Measurements from ENCODE around the gene CPEB3. TPM values are rescaled to one million over a fixed set of nuclear protein-coding genes. Genes with fewer than 3 reads are reported as not detected.
A peak's percentile ranks its signal among the peaks of the same experiment; 100 is the strongest.
"Not testable (repeated sequence)": the region's sequence is repeated elsewhere in the genome, so short reads cannot be mapped to it uniquely, and the experiment has no call there.

CPEB3 gene
- total RNA-seq (2014; rRNA removed; shearing (Covaris generic)), result 0.49 and 0.72 TPM in 2 replicates

DNA sequence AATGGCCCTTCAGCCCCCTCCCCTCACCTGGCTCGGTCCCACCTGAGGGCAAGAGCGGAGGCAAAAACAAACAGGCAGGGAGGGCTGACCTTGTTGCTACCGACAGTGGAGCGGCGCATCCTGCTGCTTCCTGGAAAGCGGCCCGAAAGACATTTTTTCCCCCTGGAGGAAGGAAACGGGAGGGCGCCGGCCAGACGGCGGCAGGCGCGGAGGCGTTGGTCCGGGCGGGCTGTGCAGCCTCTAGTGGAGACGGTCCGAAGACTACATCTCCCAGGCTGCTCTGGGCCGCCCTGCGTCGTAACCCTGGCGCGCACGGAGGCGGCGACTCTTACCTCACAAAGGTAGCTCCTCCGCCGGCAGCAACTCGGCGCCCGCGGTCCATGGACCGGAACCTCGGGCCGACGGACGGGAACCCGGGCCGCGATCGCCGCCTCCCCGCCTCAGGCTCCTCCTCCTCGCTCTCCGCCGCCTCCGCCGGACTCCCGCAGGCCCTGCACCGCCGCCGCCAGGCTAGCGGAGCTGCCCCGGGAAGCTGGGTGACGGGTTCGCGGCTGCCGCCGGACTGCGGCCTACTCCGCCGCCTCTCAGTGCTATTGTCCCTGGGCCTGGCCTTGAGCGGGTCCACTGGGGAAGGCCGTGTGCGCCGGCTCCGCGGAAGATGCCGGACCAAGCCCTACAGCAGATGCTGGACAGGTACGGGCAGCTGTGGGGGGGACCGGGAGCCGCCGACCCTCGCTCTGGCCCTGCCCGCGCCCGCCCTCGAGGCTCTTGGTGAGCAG lies at the start of gene CPEB3, which contains the start of gene MARCHF5:
CPEB3 (minus strand) TSS at position 242 of the 779 bp plus-strand sequence. CDS start 50,728 bp downstream, outside the sequence.
MARCHF5 (plus strand) TSS at position 331 of the 779 bp plus-strand sequence; CDS start at position 659, 328 bp downstream.
- DNase-seq (ENCODE audit: low read depth), result peak; percentile 91

DNA sequence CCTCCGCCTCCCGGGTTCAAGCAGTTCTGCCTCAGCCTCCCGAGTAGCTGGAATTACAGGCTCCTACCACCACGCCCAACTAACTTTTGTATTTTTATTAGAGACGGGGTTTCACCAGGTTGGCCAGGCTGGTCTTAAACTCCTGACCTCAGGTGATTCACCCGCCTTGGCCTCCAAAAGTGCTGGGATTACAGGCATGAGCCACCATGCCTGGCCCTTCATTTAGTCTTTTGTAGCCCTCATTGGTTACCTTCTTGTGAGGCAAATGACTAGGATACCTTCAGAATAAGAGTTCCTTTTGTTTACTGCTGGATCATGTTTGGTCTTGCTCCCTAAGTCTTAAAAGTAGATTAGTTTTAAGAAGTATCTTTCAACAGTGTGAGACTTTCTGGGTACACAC lies 39.0 kb upstream of the CPEB3 start:
- DNase-seq (ENCODE audit: low read depth), result not testable (repeated sequence)

DNA sequence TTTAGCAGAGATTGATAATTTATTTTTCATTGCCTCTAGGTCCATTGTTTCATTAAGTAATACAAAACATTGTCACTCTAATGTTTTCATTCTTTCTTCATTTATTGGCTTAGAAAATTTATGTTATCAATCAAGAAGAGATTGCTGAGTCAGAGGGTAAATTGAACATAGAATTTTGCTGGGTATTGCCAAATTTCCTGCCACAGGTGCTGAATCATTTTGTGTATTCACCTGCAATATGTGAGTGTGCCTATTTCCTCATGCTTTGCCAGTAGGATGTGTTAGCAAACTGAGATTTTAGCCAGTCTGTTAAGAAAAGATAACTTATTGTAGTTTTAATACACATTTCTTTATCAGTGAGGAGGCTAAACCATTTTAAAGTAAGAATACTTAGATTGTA lies 38.1 kb upstream of the CPEB3 start:
- no peak for DNase-seq (ENCODE audit: low read depth)

- no peak for DNase-seq (ENCODE audit: low read depth)
Observed at GRCh38 chr10:92327445-92328433, 36.9 kb upstream of the CPEB3 start.

- DNase-seq (ENCODE audit: low read depth), result no peak
Observed at GRCh38 chr10:92323079-92323478, 32.2 kb upstream of the CPEB3 start.

DNA sequence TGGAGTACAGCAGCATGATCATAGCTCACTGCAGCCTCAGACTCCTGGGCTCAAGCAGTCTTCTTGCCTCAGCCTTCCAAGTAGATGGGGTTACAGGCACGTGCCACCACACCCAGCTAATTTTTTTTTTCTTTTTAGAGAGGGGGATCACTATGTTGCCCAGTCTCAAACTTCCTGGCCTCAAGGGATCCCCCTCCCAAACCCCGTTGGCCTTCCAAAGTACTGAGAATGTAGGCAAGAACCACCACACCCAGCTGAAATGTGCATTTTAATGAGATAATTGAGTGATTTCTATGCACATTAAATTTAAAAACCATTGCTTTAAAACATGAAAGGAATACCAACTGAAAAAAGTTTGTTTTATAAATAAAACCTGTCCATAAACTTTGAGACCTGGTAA lies 25.7 kb upstream of the CPEB3 start:
- DNase-seq (ENCODE audit: low read depth), result no peak

DNA sequence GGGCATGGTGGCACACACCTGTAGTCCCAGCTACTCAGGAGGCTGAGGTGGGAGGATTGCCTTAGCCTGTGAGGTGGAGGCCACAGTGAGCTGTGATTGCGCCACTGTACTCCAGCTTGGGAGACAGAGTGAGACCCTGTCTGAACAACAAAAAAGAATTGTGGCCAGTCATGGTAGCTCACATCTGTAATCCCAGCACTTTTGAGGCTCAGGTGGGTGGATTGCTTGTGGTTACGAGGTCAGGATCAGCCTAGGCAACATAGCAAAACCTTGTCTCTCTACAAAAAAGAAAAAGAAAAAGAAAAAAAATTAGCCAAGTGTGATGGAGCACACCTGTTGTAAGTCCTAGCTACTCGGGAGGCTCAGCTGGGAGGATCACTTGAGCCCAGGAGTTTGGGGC lies 22.9 kb upstream of the CPEB3 start:
- no peak for DNase-seq (ENCODE audit: low read depth)

GRCh38 chr10:92309272-92309671 lies 18.4 kb upstream of the CPEB3 start:
- no peak for DNase-seq (ENCODE audit: low read depth)

- DNase-seq (ENCODE audit: low read depth), result no peak
Observed at GRCh38 chr10:92305133-92306072, 14.5 kb upstream of the CPEB3 start.

GRCh38 chr10:92304061-92304460 lies 13.2 kb upstream of the CPEB3 start:
- no peak for DNase-seq (ENCODE audit: low read depth)

GRCh38 chr10:92303096-92303495 lies 12.2 kb upstream of the CPEB3 start:
- DNase-seq (ENCODE audit: low read depth), result no peak

- DNase-seq (ENCODE audit: low read depth), result no peak
Observed at GRCh38 chr10:92298487-92298886, 7.6 kb upstream of the CPEB3 start.

DNA sequence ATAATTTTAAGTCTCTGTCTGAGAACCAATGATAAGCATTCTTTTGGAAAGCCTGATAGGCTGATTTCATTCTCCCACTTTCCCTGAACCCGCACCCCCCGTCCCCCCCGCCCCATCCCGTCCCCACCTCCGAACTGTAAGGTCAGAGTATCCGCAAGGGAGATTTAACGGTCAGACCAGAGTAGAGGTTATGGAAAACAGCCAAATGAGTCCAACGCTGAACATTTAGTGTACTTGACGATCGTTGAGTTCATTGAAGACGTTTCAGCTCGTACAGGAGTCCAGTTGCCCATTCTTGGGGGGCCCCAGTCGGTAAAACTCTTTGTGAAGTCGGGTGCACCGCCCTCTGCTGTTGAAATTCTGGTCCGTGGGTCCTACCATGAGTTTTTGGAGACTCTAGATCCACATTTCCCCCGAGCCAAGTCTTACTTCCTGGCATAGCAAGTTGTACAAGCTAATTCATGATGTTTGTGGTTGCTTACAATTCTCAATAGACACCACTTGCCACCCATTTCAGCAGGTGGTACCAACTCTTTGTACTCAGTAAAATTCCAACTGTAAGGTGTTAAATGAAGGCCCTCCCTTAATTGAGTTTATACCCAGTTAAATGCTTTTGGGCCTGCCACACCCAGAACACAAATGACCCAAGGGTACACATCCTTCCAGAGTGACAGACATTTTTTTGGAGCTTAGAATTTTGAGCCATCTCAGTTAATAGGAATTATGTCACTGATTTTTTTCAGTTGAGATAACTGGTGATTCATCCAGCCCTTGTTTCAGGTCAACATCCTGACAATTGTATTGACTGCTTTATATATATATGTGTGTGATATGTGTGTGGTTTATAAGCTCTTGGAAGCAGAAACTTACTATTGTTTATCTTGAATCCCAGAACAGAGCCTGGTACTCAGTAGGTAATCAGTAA lies 1.3 kb upstream of the CPEB3 start:
- DNase-seq (ENCODE audit: low read depth), result peak; percentile 52

DNA sequence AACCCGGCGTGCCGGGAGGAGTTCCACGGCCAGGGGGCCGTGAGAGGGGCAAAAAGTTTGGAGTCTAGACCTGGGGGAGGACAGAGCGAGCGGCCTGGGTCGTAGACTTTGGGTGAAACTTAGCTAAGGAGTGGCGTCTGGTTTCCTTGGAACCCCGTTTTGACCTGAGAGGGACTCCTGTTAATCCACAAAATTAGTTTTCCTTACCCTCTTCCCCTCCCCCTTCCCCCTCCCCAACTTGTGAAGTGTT lies 663 bp upstream of the CPEB3 start:
- no peak for DNase-seq (ENCODE audit: low read depth)

- DNase-seq (ENCODE audit: low read depth), result peak; percentile 28
Observed at GRCh38 chr10:92290076-92290836, 622 bp downstream of the CPEB3 start.

DNA sequence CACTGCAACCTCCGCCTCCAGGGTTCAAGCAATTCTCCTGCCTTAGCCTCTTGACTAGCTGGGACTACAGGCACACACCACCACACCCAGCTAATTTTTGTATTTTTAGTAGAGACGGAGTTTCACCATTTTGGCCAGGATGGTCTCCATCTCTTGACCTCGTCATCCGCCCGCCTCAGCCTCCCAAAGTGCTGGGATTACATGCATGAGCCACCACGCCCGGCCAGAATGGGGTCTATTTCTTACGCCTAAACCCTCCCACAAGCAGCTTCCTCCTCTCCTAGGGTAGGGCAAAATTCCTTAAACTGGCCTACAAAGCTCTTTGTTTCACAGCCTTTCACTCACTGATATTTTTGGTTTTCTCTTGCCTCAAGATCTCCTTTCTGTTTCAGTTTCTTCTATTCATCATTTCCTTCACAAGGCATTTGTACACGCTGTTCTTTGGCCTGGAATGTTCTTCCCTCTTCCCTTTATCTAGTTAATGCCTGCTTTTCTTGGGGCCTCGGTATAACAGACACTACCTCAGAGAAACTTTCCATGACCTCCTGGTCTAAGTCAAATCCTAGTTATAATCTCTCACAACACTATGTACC lies 6.7 kb downstream of the CPEB3 start:
- DNase-seq (ENCODE audit: low read depth), result no peak

DNA sequence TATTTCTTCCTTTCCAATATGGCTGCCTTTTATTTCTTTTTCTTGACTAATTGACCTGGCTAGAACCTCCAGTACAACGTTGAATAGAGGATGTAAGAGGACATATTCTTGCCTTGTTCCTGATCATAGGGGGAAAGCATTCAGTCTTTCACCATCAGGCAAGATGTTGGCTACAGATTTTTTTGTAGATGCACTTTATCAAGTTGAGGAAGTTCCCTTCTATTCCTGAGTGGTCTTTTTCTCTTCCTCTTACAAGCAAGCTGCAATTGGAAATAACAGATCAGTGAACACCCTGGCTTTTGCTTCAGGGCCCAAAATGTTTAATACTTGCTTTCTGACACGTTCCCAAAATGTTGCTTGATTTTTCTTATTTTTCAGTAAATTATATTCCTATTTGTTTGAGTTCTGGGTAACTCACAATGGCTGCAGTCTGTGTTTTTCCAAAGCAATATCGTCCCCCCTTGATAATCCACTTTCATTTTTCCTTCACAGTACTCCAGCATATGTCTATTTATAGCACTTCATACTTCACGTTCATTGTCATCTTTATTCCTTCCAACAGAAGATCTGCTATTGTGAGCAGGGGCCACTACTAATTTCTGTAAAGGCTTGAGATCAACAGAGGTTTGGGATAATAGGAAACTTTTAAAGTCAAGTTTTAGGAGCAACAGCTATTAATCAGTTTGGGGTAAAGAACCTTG lies 11.7 kb downstream of the CPEB3 start:
- DNase-seq (ENCODE audit: low read depth), result peak; percentile 15

DNA sequence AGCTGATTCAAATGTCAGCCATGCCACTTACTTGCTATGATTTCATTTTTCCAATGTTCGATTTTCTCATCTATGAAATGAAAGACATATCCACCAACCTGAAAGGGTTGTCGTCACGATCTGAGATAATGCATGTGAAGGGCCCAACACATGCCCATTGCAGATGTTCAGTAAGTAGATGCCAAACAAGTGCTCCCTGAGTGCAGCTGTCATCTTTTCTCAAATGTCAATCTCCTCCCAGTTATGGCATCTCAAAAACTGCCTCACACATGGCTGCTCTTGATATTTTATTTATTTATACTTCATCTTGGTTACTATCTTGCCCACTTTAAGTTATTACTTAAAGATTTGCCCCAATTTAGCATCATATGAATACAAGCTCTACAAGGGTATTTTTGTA lies 16.8 kb downstream of the CPEB3 start:
- no peak for DNase-seq (ENCODE audit: low read depth)

DNA sequence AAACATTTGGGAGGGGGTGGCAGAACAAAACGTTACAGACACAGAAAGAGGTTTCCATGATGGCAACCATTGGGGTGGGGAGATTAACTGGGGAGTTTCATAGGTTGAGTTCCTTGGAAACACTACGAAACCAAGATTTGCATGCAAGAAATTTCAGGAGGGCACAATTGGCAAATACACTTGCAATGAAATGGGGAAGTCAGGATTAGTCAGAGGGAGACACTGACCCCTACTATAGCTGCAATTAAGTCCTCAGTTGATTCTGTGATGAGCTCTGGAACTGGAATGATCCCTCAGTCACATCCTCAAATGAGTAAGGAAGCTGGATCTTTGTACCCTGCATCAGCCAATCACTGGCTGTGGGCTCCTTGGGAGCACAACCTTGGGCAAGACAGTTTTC lies 22.1 kb downstream of the CPEB3 start:
- DNase-seq (ENCODE audit: low read depth), result no peak
